Natural killer cell (primary cell): ENCODE measurements around the gene RHEB. TPM values are rescaled to one million over a fixed set of nuclear protein-coding genes. Genes with fewer than 3 reads are reported as not detected.

Experiments
- ATAC-seq, 3 donors: fragments of 150-1000 bp in 2 of 3; fragments of 200-7000 bp in 1 of 3; cut with Tn5 transposase; 1 replicate in 1 of 3; 2 replicates in 2 of 3; pipeline ENCODE4 v1.10.0; 2021; ENCODE audit warnings: mild to moderate bottlenecking in 2 of 3, moderate library complexity in 2 of 3
- DNase-seq, 2 donors: peaks; one replicate each; pipeline versions ENCODE4 v3.0.0 to v3.0.0-alpha.2; 2013 to 2021; ENCODE audit warnings: mixed read lengths in 1 of 2
- H3K27ac ChIP-seq: one replicate; pipeline ENCODE4 v1.5.1; 2013; ENCODE audit warnings: mild to moderate bottlenecking, low read length
- H3K27me3 ChIP-seq: one replicate; pipeline ENCODE4 v1.6.1; 2013; ENCODE audit warnings: low read length; ENCODE audit not compliant: control insufficient read depth, insufficient read depth
- H3K36me3 ChIP-seq: one replicate; pipeline ENCODE4 v1.6.1; 2013; ENCODE audit warnings: low read length; ENCODE audit not compliant: control insufficient read depth, insufficient read depth
- H3K4me1 ChIP-seq: one replicate; pipeline ENCODE4 v1.6.1; 2013; ENCODE audit warnings: low read length; ENCODE audit not compliant: control insufficient read depth, insufficient read depth
- H3K4me3 ChIP-seq: one replicate; pipeline ENCODE4 v1.5.1; 2013; ENCODE audit warnings: low read length
- H3K9me3 ChIP-seq: one replicate; pipeline ENCODE4 v1.6.1; 2013; ENCODE audit warnings: low read length; ENCODE audit not compliant: control insufficient read depth, insufficient read depth
- H3K27ac Mint-ChIP-seq, 2 donors: one replicate each; pipeline ENCODE4 v1.8.0; 2022; ENCODE audit warnings: mild to moderate bottlenecking in 2 of 2, mixed read lengths in 2 of 2, moderate library complexity in 1 of 2
- H3K27me3 Mint-ChIP-seq, 2 donors: one replicate each; pipeline ENCODE4 v1.8.0; 2022; ENCODE audit warnings: low read depth in 2 of 2, mixed read lengths in 2 of 2
- H3K36me3 Mint-ChIP-seq: one replicate; pipeline ENCODE4 v1.8.0; 2022; ENCODE audit warnings: mixed read lengths
- H3K4me1 Mint-ChIP-seq, 2 donors: one replicate each; pipeline ENCODE4 v1.8.0; 2022; ENCODE audit warnings: mixed read lengths in 2 of 2
- H3K4me3 Mint-ChIP-seq: one replicate; pipeline ENCODE4 v1.8.0; 2022; ENCODE audit warnings: mild to moderate bottlenecking, moderate library complexity, mixed read lengths
- H3K9me3 Mint-ChIP-seq, 2 donors: one replicate each; pipeline ENCODE4 v1.8.0; 2022; ENCODE audit warnings: mixed read lengths in 2 of 2
- whole genome bisulfite sequencing: methylation state at CpG from one replicate; pipeline ENCODE4 v1.1.7; 2013; ENCODE audit warnings: missing lambda C conversion rate; ENCODE audit not compliant: insufficient coverage; 5-methylcytosine and 5-hydroxymethylcytosine counted together
- intact Hi-C: fragments of 100-400 bp; cut with micrococcal nuclease; formaldehyde crosslinking; loops from one replicate; pipeline ENCODE4 v1.14.2; 2022
- total RNA-seq, 4 donors: library from RNA; stranded (reverse); fragments of 120-200 nt in 1 of 4; gene quantifications; one replicate each; pipeline versions ENCODE4 v1.2.3 to v1.2.4, GENCODE V29; 2013 to 2022
- TF ChIP-seq, protein P1 (sequence below): fragments of 200-600 bp; IDR thresholded peaks from one replicate; pipeline ENCODE4 v1.8.0; 2022; ENCODE audit warnings: antibody characterized with exemption

RHEB gene
- total RNA-seq, 3 donors from 2014 or later (not counting 1 experiment from before 2014, with no cell fraction given): 51.0 to 63.3 (median 63.3) TPM

DNA sequence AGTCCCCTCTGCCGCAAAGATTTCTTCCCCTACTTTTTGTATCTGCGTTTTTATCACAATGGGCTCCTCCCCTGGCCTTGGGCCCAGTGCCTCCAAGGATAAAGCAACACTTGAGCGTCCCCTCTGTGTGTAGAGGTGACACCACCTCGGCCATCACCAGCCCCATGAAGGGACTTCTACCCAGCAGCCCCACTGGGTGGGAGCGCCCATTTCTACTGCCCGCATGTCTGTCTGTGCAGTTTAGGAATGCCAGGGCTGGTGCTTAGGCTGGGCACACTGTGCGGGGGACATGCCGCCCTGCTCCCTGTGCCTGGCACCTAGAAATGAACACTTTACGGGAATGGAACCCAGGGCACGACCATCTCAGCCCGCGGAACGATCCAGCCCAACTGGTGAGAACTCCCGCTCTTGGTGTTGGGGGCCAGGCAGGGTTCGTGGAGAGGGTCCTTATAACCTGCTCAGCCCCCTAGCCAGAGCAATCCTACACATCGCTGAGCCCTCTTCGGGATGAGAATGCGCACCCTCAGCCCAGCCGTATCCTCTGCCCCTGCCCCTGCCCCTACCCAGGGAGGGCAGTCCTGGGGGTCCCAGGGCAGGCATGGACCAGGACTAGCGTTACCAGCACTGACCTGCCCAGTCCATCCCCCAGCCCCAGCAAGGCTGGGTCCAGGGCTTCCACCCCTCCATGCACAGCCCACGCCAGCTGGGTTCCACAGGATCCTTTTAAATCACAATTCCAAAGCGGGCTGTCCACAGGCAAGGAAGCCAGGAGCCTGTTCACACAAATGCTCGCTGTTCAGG is 92.6 kb downstream of the RHEB start:
- Histone ChIP-seq H3K4me3 (no peak overlapping the region), H3K4me1 (peaks cover 47% of the 10 kb centered on the region), H3K36me3 (no peaks in the 10 kb centered on the region), H3K27ac (no peak overlapping the region), H3K9me3 (no peaks in the 10 kb centered on the region), H3K27me3 (peaks cover 10% of the 10 kb centered on the region)
- Mint-ChIP-seq H3K27me3 (peaks cover 7 to 13% of the 10 kb centered on the region in 2 donors), H3K36me3 (no peaks in the 10 kb centered on the region), H3K4me1 (peaks cover 12 to 13% of the 10 kb centered on the region in 2 donors), H3K9me3 (no peaks in the 10 kb centered on the region), H3K27ac (no peak overlapping the region), H3K4me3 (no peak overlapping the region)
- WGBS: 93% methylated on average over 23 of the region's 23 CpGs
- peak in 1 of 3 donors; percentile 21 for ATAC-seq
- TF ChIP-seq, protein P1, sequence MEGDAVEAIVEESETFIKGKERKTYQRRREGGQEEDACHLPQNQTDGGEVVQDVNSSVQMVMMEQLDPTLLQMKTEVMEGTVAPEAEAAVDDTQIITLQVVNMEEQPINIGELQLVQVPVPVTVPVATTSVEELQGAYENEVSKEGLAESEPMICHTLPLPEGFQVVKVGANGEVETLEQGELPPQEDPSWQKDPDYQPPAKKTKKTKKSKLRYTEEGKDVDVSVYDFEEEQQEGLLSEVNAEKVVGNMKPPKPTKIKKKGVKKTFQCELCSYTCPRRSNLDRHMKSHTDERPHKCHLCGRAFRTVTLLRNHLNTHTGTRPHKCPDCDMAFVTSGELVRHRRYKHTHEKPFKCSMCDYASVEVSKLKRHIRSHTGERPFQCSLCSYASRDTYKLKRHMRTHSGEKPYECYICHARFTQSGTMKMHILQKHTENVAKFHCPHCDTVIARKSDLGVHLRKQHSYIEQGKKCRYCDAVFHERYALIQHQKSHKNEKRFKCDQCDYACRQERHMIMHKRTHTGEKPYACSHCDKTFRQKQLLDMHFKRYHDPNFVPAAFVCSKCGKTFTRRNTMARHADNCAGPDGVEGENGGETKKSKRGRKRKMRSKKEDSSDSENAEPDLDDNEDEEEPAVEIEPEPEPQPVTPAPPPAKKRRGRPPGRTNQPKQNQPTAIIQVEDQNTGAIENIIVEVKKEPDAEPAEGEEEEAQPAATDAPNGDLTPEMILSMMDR: no peak
- no peak for DNase-seq
- intact Hi-C loops: no loop called here

- H3K4me3 Mint-ChIP-seq: no peak overlapping the region
- peaks cover 12 to 13% of the 10 kb centered on the region in 2 donors for H3K4me1 Mint-ChIP-seq
- H3K4me1 ChIP-seq: peaks cover 42% of the 10 kb centered on the region
Measured at GRCh38 chr7:151426441-151426903, 93.2 kb downstream of the RHEB start.

GRCh38 chr7:151425670-151426440 is 93.8 kb downstream of the RHEB start:
- Histone ChIP-seq H3K4me1 (peaks cover 36% of the 10 kb centered on the region), H3K36me3 (no peaks in the 10 kb centered on the region)

More at GRCh38 chr7:151426441-151426903, 93.2 kb downstream of the RHEB start:
- intact Hi-C loops: no loop called here
- Mint-ChIP-seq H3K27ac (no peak overlapping the region), H3K27me3 (peaks cover 7 to 19% of the 10 kb centered on the region in 2 donors), H3K9me3 (no peaks in the 10 kb centered on the region), H3K36me3 (no peaks in the 10 kb centered on the region)
- no peaks in the 10 kb centered on the region for H3K36me3 ChIP-seq
- DNase-seq: no peak
- no peaks in the 10 kb centered on the region for H3K9me3 ChIP-seq
- H3K27ac ChIP-seq: no peak overlapping the region
- H3K4me3 ChIP-seq: no peak overlapping the region
- 95% methylated on average over 14 of the region's 14 CpGs for WGBS
- TF ChIP-seq, protein P1: no peak
- peaks cover 10% of the 10 kb centered on the region for H3K27me3 ChIP-seq
- ATAC-seq: no peak

More at GRCh38 chr7:151425670-151426440, 93.8 kb downstream of the RHEB start:
- ATAC-seq (no peak), DNase-seq (no peak)
- H3K4me3 ChIP-seq: no peak overlapping the region
- no peak overlapping the region for H3K4me3 Mint-ChIP-seq
- no peak overlapping the region for H3K27ac Mint-ChIP-seq
- peaks cover 8 to 19% of the 10 kb centered on the region in 2 donors for H3K27me3 Mint-ChIP-seq
- 93% methylated on average over 6 of the region's 7 CpGs for WGBS
- H3K4me1 Mint-ChIP-seq: peaks cover 12 to 13% of the 10 kb centered on the region in 2 donors
- no peaks in the 10 kb centered on the region for H3K36me3 Mint-ChIP-seq
- H3K27ac ChIP-seq: no peak overlapping the region
- peaks cover 10% of the 10 kb centered on the region for H3K27me3 ChIP-seq
- intact Hi-C loops: no loop called here
- TF ChIP-seq, protein P1: no peak
- H3K9me3 Mint-ChIP-seq: no peaks in the 10 kb centered on the region
- H3K9me3 ChIP-seq: no peaks in the 10 kb centered on the region
